Ovary (tissue), 9 donors: ENCODE data around the gene CLRN2. TPM values are rescaled to one million over a fixed set of nuclear protein-coding genes. Genes with fewer than 3 reads are reported as not detected.

Experiments used
- polyA plus RNA-seq, 2 donors: library from polyadenylated mRNA; stranded (reverse); fragments of 200-250 nt in 1 of 2; fragments of 350-450 nt in 1 of 2; fragmentation: Illumina TruSeq in 1 of 2; extraction: RNeasy Lipid Tissue Mini Kit (QIAGEN cat#74804) in 1 of 2; gene quantifications; one replicate each; pipeline ENCODE4 v1.2.3, GENCODE V29; 2013 to 2014
- total RNA-seq, 7 donors: library from RNA; depleted of rRNA in 2 of 7; stranded (reverse); fragments of >200 nt in 2 of 7; fragmentation: NEBNext Ultra II Directional in 3 of 7; extraction: Animal tissue kit (Norgen Biotek cat#: 25700) in 3 of 7; gene quantifications; one replicate each; pipeline versions ENCODE4 v1.1.0 to v1.2.4, GENCODE V29; 2016 to 2023
- donor health status: DM: no; HTN: no; CAD: no; lungs with moderate emphysema.
- donor health status: DM: no; HTN: no; CAD: no.
- donor health status: Bipolar disorder and iron deficiency.
- donor health status: DM: yes; HTN: yes; CAD: no.
- donor health status: DM: no; HTN: no; CAD: no.
- donor health status: DM: yes; HTN: yes; CAD: no.

CLRN2 gene
- total and polyA plus RNA-seq, 9 donors, result not detected

Other genes starting within 250 kb of the CLRN2 start
- gene QDPR, start 3.1 kb upstream of the CLRN2 start, total RNA-seq, result 10 to 100 TPM in 6 of 7 donors, 1 to 10 TPM in 1; 7.3 to 31.5 (median 26.1) TPM
- 10 to 100 TPM; 24.4 to 49.9 TPM for gene QDPR, start 3.1 kb upstream of the CLRN2 start, polyA plus RNA-seq
- gene LAP3, start 62.0 kb downstream of the CLRN2 start, total RNA-seq, result 10 to 100 TPM; 23.5 to 54.7 (median 33.9) TPM
- 10 to 100 TPM; 33.3 to 69.0 TPM for gene LAP3, start 62.0 kb downstream of the CLRN2 start, polyA plus RNA-seq
- gene MED28, start 99.5 kb downstream of the CLRN2 start, total RNA-seq, result 10 to 100 TPM; 14.7 to 78.7 (median 62.1) TPM
- 10 to 100 TPM; 17.5 to 22.4 TPM for gene MED28, start 99.5 kb downstream of the CLRN2 start, polyA plus RNA-seq